ENCODE results near the gene BANF1.
"Not testable (repeated sequence)": the region's sequence is repeated elsewhere in the genome, so short reads cannot be mapped to it uniquely, and the experiment has no call there.

Gene BANF1

GRCh38 chr11:66011785-66012303 lies 9.5 kb downstream of the BANF1 start, which contains the start of gene CST6:
CST6 (plus strand) TSS chr11:66012008; CDS start chr11:66012045, 37 bp downstream.
- DNase-seq: no peak

GRCh38 chr11:66012371-66012945 lies 10.2 kb downstream of the BANF1 start:
- DNase-seq: no peak

- DNase-seq: no peak
Observed at GRCh38 chr11:66012946-66013761, 10.9 kb downstream of the BANF1 start.

- no peak for DNase-seq
Observed at GRCh38 chr11:66013762-66014100, 11.4 kb downstream of the BANF1 start.

GRCh38 chr11:66014804-66015453 lies 12.6 kb downstream of the BANF1 start:
- no peak for DNase-seq

GRCh38 chr11:66015454-66015881 lies 13.2 kb downstream of the BANF1 start:
- DNase-seq: no peak

GRCh38 chr11:66015936-66016792 lies 13.9 kb downstream of the BANF1 start:
- DNase-seq: no peak

GRCh38 chr11:66016793-66017177 lies 14.5 kb downstream of the BANF1 start:
- DNase-seq: no peak

- DNase-seq: no peak
Observed at GRCh38 chr11:66017321-66017720, 15.0 kb downstream of the BANF1 start.

- DNase-seq: no peak
Observed at GRCh38 chr11:66020212-66020611, 17.9 kb downstream of the BANF1 start.

- no peak for DNase-seq
Observed at GRCh38 chr11:66020618-66021357, 18.5 kb downstream of the BANF1 start.

- peak; percentile 75 for DNase-seq
Observed at GRCh38 chr11:66022401-66023185, 20.3 kb downstream of the BANF1 start.

- DNase-seq: not testable (repeated sequence)
Observed at GRCh38 chr11:66023186-66023440, 20.8 kb downstream of the BANF1 start.

- DNase-seq: no peak
Observed at GRCh38 chr11:66026017-66026529, 23.8 kb downstream of the BANF1 start, which contains the start of gene CATSPER1. CATSPER1 (minus strand) TSS chr11:66026479; CDS start chr11:66026379, 100 bp downstream.

- DNase-seq: no peak
Observed at GRCh38 chr11:66032957-66033735, 30.8 kb downstream of the BANF1 start.

- DNase-seq: no peak
Observed at GRCh38 chr11:66035653-66036333, 33.5 kb downstream of the BANF1 start.

- no peak for DNase-seq
Observed at GRCh38 chr11:66036334-66036710, 34.0 kb downstream of the BANF1 start.

- DNase-seq: no peak
Observed at GRCh38 chr11:66037327-66037726, 35.0 kb downstream of the BANF1 start.

- no peak for DNase-seq
Observed at GRCh38 chr11:66039765-66040164, 37.5 kb downstream of the BANF1 start.
